Cerebellar cortex (tissue), 1 donor: Measurements from ENCODE around the gene LRRC8B.

Experiments used
- DNase-seq: peaks from one replicate; pipeline ENCODE4 v3.0.0-alpha.2; 2015; ENCODE audit warnings: low spot score

Gene LRRC8B

GRCh38 chr1:89633800-89634625 is 109.4 kb downstream of the LRRC8B start:
- peak; percentile 22 for DNase-seq

DNA sequence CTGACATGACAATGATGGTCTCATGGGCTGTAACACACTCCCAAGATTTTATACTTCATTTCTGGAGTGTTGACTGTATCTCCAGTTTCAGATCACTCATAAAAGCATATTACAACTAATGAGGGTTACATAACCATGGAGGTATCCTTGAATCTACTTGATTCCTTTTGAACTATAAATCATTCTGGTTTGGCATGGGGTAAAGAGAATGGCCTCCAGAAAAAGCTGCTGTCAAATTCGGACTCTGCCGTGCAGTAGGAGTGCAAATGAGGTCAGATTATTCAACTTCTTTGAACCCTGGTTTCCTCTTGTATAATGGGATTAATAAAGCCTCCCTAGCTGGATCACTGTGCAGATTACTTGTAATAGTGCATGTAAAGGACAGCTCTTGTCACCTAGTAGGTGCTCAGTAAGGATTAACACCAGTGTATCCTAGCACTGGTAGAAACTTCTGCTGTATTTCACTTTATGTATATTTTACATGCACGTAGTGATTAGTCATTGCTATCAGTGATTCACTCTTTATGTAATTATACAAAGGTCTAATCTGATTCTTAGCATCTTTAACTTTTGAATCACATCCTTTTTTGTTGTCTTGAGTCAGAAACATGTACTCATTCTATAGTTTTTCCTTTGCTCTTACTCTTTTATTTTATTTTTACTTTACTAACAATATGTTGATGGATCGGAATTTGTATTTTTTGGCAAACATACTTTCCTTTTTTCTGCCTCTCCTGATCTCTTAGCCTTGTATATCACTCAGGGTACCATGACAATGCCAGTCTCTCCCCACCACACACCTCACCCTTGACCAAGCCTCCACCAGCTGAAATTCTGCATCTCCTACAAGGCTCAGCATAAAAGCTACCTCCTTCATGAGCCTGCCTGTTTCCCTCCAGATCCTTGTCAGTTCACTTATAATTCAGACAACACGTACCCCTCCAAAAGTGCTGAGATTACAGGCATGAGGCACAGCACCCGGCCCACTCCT is 111.5 kb downstream of the LRRC8B start:
- DNase-seq, result no peak

DNA sequence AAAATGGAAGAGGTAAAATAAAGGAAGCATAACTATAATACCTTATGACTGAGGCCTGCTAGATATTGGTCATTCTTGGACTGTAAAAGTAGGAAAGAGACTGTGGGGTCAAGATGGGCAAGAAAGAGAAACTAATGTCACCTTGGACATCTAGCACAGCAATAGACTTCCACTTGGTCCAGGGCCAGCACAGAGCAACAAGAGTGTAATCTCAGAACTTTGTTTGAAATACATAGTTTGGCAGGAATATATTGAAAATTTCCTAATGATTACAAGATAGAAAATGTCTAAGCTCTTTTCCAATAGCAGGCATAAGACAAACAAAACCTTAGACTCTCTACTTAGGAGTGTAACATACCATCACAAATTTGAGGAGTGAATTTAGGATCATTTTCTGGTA is 112.9 kb downstream of the LRRC8B start:
- no peak for DNase-seq

GRCh38 chr1:89640440-89640839 is 115.8 kb downstream of the LRRC8B start:
- DNase-seq, result no peak

- DNase-seq, result no peak
Observed at GRCh38 chr1:89641781-89642180, 117.2 kb downstream of the LRRC8B start.

DNA sequence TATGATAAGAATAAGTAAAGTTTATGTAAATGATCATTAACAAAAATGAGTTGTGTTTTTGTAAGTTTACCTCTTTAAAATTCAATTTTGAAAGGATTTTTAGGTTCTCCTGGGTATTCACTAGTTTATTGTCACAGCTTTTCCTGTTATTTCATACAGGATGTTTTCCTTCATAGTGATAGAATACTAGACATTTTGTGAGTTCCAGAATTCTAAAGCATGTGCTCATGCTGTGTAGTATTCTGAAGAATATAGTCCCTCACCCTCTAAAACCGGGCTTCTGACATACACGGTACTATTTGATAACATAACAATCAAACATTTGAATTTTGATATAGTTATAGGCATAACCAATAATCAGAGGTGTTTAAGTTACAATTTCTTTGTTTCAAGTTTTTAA is 118.9 kb downstream of the LRRC8B start:
- no peak for DNase-seq

- DNase-seq, result no peak
Observed at GRCh38 chr1:89644119-89644814, 119.6 kb downstream of the LRRC8B start.

DNA sequence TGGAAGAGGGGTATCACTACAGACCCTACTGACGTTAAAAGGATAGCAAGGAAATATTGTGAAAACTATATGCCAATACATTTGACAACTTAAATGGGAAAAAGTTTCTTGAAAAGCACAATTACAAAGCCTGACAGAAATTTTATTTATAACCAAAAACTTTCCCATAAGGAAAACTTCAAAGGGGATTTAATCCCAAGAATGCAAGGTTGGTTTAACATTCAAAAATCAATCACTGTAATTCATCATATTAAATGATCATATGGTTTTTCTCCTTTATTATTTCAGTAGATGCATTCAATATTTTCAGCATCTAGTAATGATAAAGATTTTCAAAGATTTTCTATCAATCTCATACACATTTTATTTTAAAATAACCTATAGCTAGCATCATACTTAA is 121.6 kb downstream of the LRRC8B start:
- no peak for DNase-seq
